Right kidney (tissue), 1 donor: ENCODE results near the gene FCGR3B.
"Not testable (repeated sequence)": the region's sequence is repeated elsewhere in the genome, so short reads cannot be mapped to it uniquely, and the experiment has no call there.

Experiments
- DNase-seq: peaks from one replicate; pipeline ENCODE4 v3.0.0-alpha.2; 2016

FCGR3B gene

GRCh38 chr1:161605762-161606540, 25.0 kb downstream of the FCGR3B start:
- DNase-seq, result peak; percentile 8

DNA sequence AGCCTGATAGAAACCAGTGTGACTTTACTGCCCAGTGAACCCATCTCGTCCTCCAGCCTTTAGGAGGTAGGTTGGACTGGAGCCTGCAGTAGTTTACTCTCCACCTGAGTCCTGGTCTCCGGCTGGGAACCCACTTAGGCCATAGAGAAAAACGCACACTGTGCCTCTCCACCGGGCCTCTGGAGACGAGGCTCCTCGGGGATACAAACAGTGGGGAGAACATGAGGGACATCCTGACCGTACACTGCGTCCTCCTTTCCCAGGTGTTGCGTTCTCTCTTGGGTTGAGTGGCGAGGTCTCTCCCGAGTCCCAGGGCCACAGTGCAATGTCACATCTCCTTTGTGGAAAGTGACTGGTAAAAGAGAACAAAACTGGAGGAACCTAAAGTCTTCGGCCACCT, 26.0 kb downstream of the FCGR3B start:
- not testable (repeated sequence) for DNase-seq

- DNase-seq, result not testable (repeated sequence)
Observed at GRCh38 chr1:161597077-161597476, 33.9 kb downstream of the FCGR3B start.

DNA sequence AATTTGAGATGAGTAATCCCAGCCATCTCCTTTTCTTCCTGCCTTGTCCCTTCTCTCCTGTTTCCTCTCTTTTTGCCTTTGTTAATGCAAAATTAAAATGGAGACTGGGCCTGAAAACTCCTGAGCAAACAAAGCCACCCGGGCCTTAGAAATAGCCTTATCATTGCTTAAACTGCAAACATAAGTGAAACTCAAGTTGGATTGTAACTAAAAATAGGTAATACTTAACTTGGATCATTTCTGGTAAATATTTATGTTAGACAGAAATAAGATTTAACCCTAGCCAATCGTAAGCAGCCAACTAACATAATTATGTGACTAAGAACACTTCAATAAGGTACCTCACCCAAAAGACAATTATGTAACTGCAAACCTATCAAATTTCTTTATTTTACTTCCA, 35.4 kb downstream of the FCGR3B start:
- DNase-seq, result not testable (repeated sequence)

- not testable (repeated sequence) for DNase-seq
Observed at GRCh38 chr1:161595173-161595572, 35.8 kb downstream of the FCGR3B start.

GRCh38 chr1:161594269-161594984, 36.5 kb downstream of the FCGR3B start:
- not testable (repeated sequence) for DNase-seq

GRCh38 chr1:161593092-161593755, 37.8 kb downstream of the FCGR3B start:
- not testable (repeated sequence) for DNase-seq

GRCh38 chr1:161592586-161592985, 38.4 kb downstream of the FCGR3B start:
- DNase-seq, result not testable (repeated sequence)

GRCh38 chr1:161589920-161590319, 41.1 kb downstream of the FCGR3B start:
- DNase-seq, result not testable (repeated sequence)

- not testable (repeated sequence) for DNase-seq
Observed at GRCh38 chr1:161589365-161589764, 41.6 kb downstream of the FCGR3B start.

GRCh38 chr1:161588596-161588995, 42.4 kb downstream of the FCGR3B start:
- DNase-seq, result not testable (repeated sequence)

DNA sequence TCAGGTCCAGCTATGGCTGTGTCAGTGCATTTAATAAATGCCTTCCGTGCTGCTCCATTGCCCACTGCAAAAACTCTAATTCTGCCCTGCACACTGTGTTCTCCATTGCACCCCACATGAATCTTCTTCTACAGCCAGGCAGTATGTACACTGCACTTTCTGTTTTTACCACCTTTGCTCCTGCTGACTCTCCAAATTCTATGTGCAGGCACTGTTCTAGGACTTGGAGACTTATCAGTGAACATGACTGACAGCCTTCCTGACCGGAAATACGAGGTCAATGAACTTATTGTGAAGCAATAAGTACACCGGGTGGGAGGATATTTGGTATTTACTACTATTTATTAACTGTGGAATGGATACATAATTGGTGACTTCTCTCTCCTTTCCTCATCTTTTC, 48.1 kb downstream of the FCGR3B start:
- not testable (repeated sequence) for DNase-seq

DNA sequence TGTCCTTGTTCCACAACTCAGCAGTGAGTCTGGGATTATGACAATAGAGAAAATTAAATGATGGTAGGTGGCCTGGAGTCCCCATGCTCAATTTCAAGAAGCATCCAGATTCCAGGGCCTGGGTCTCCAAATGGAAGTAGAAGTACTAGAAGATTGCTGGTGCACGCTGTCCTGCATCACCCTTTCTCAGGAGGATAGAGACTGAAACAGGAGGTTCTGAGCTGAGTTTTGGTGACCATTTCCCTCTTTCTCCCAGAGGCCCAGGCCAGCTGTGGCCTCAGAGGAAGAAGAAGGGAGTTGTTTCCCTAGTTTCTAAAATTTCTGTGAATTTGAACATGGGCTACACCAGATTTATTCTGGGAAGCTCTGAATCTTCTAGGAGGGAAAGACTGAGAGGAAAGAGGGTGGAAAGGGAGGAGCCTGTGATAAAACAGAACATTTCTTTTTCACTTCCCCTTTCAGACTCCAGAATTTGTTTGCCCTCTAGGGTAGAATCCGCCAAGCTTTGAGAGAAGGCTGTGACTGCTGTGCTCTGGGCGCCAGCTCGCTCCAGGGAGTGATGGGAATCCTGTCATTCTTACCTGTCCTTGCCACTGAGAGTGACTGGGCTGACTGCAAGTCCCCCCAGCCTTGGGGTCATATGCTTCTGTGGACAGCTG, 50.0 kb downstream of the FCGR3B start:
- DNase-seq, result not testable (repeated sequence)

- not testable (repeated sequence) for DNase-seq
Observed at GRCh38 chr1:161579856-161580507, 51.0 kb downstream of the FCGR3B start.

- DNase-seq, result not testable (repeated sequence)
Observed at GRCh38 chr1:161576676-161577075, 54.3 kb downstream of the FCGR3B start.
